Measurements from ENCODE around the gene ARHGEF11. TPM values are rescaled to one million over a fixed set of nuclear protein-coding genes. Genes with fewer than 3 reads are reported as not detected.

The ARHGEF11 gene
- total RNA-seq, 2 donors from 2014 or later, result 35.2 to 43.3 TPM

DNA sequence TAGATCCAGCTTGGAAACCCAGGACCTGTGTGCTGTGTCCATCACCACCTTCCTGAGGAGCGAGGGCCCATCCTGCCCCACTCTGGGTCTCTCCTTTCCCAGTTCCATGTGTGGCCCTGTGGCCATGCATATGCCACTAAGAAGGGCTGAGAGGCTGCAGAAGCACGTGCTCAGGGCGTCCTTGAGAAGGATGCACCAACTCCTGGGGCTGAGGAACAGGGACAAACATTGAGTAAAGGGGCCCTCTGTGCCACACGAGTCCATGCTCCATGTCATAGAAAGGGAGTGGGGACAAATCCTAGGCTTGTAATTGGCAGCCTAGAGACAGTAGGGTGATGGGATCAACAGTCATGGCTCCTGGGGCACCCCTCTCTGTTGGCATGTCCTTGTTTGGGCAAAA lies 45.6 kb upstream of the ARHGEF11 start:
- TF ChIP-seq, protein P1, sequence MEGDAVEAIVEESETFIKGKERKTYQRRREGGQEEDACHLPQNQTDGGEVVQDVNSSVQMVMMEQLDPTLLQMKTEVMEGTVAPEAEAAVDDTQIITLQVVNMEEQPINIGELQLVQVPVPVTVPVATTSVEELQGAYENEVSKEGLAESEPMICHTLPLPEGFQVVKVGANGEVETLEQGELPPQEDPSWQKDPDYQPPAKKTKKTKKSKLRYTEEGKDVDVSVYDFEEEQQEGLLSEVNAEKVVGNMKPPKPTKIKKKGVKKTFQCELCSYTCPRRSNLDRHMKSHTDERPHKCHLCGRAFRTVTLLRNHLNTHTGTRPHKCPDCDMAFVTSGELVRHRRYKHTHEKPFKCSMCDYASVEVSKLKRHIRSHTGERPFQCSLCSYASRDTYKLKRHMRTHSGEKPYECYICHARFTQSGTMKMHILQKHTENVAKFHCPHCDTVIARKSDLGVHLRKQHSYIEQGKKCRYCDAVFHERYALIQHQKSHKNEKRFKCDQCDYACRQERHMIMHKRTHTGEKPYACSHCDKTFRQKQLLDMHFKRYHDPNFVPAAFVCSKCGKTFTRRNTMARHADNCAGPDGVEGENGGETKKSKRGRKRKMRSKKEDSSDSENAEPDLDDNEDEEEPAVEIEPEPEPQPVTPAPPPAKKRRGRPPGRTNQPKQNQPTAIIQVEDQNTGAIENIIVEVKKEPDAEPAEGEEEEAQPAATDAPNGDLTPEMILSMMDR (IDR thresholded peaks at IDR 0.05), result no peak
- Histone ChIP-seq H3K36me3 (no peaks in the 10 kb centered on the region), H3K9me3 (no peaks in the 10 kb centered on the region), H3K4me1 (no peaks in the 10 kb centered on the region), H3K27ac (no peak overlapping the region), H3K27me3 (no peaks in the 10 kb centered on the region), H3K4me3 (no peak overlapping the region), H3K9ac (ENCODE audit: low read depth in 2 of 2, low read length in 2 of 2) (no peak overlapping the region)
- intact Hi-C loops (cut with DNase I), result no loop called here
- DNase-seq, result no peak

DNA sequence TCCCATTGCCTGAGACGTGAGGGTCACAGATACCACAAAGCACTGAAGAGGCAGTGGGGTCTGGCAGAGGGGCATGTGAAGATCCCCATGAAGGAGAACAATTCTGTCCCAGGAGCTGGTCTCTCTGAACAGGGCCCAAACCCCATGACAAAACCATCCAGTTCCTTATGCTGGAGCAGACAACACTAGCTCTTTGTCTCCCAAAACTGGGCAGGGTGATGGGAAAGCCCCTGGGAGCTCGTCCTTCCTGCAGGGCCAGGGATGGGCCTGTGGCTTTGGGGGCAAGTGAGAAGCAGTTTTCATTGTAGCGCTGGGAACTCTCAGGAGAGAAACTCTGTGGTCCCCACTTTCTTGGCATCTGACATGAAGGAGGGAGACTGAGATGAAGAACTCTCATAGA lies 45.2 kb upstream of the ARHGEF11 start:
- intact Hi-C loops (cut with DNase I), result loop anchor here (1.0 kb wide), 1 partner anchor 66 kb away; no protein-coding TSS in a partner anchor
- H3K9me3 ChIP-seq, result no peaks in the 10 kb centered on the region
- no peaks in the 10 kb centered on the region for H3K27me3 ChIP-seq
- TF ChIP-seq, protein P1 (IDR thresholded peaks at IDR 0.05), result no peak
- no peaks in the 10 kb centered on the region for H3K4me1 ChIP-seq
- H3K27ac ChIP-seq, result no peak overlapping the region
- no peak overlapping the region for H3K4me3 ChIP-seq
- no peaks in the 10 kb centered on the region for H3K36me3 ChIP-seq
- no peak for DNase-seq
- H3K9ac ChIP-seq (ENCODE audit: low read depth in 2 of 2, low read length in 2 of 2), result no peak overlapping the region

DNA sequence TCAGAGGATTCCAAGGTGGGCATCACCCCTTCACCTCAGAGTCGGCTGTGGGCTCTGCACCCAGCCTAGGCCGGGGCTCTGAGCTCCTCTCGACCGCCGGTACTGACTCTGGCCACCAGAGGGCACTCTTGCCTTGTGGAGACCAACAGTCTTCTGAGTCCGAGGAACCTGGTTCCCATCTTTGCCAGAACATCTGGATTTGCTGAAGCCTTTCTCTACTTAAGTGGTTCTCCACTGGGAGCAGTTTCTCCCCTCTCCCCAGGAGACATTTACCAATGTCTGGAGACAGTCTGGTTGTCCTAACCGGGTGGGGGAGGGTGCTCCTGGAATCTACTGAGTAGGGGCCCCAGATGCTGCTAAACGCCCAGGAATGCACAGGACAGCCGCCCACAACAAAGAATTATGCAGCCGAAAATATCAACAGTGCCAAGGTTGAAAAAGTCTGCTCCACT lies 44.7 kb upstream of the ARHGEF11 start:
- intact Hi-C loops (cut with DNase I), result loop anchor here (1.0 kb wide), 1 partner anchor 66 kb away; no protein-coding TSS in a partner anchor
- H3K27ac ChIP-seq, result no peak overlapping the region
- no peak overlapping the region for H3K4me3 ChIP-seq
- H3K36me3 ChIP-seq, result no peaks in the 10 kb centered on the region
- TF ChIP-seq, protein P1 (IDR thresholded peaks at IDR 0.05), result peak; percentile 96
- H3K27me3 ChIP-seq, result no peaks in the 10 kb centered on the region
- no peak overlapping the region for H3K9ac ChIP-seq (ENCODE audit: low read depth in 2 of 2, low read length in 2 of 2)
- no peaks in the 10 kb centered on the region for H3K4me1 ChIP-seq
- DNase-seq, result peak; percentile 89
- H3K9me3 ChIP-seq, result no peaks in the 10 kb centered on the region

DNA sequence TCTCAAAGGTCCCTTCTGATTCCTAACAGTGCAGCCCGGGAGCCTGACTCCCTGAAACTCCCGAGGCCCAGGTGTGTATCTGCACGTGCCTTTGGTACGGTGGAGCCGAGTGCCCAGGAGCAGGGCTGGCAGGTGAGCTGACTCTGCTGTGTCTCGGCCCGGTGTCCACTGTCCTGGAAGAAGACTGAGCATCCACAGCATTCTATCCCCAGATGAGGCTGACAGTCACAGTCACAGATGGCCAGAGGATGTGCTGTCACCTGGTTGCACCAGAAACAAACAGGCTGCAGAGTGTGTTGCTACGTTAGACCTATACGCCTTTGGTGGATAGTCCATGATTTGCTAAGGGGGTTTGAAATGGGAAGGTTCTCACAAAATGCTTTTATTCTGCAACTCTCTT lies 44.2 kb upstream of the ARHGEF11 start:
- TF ChIP-seq, protein P1 (IDR thresholded peaks at IDR 0.05), result no peak
- no peaks in the 10 kb centered on the region for H3K9me3 ChIP-seq

DNA sequence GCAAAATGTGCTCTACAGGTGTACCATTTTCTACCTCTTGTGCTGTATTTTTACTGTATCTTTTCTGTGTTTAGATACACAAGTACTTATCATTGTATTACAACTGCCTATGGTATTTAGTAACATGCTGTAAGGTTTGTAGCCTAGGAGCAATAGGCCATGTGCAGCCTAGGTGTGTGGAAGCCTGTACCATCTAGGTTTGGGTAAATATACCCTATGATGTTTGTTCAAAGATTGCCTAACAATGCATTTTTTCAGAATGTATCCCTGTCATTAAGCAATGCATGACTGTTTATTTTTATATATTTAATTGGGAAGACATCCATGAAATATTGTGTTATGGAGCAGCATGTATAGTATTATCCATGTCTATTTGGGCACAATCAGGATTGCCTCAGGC lies 43.1 kb upstream of the ARHGEF11 start:
- H3K27ac ChIP-seq, result no peak overlapping the region
- intact Hi-C loops (cut with DNase I), result no loop called here
- no peaks in the 10 kb centered on the region for H3K36me3 ChIP-seq
- H3K27me3 ChIP-seq, result no peaks in the 10 kb centered on the region
- no peaks in the 10 kb centered on the region for H3K9me3 ChIP-seq
- peak; percentile 4 for DNase-seq
- H3K9ac ChIP-seq (ENCODE audit: low read depth in 2 of 2, low read length in 2 of 2), result no peak overlapping the region
- no peak overlapping the region for H3K4me3 ChIP-seq
- H3K4me1 ChIP-seq, result no peaks in the 10 kb centered on the region
- TF ChIP-seq, protein P1 (IDR thresholded peaks at IDR 0.05), result no peak

More for the DNA sequence above, 44.2 kb upstream of the ARHGEF11 start:
- Histone ChIP-seq H3K4me3 (no peak overlapping the region), H3K9ac (ENCODE audit: low read depth in 2 of 2, low read length in 2 of 2) (no peak overlapping the region), H3K4me1 (no peaks in the 10 kb centered on the region), H3K27me3 (no peaks in the 10 kb centered on the region), H3K36me3 (no peaks in the 10 kb centered on the region), H3K27ac (no peak overlapping the region)
- no peak for DNase-seq
- intact Hi-C loops (cut with DNase I), result loop anchor here (1.0 kb wide), 1 partner anchor 67 kb away; no protein-coding TSS in a partner anchor

Measured in colonic mucosa (tissue), 4 donors.